ENCODE results near the gene CLIP3.

Gene CLIP3

DNA sequence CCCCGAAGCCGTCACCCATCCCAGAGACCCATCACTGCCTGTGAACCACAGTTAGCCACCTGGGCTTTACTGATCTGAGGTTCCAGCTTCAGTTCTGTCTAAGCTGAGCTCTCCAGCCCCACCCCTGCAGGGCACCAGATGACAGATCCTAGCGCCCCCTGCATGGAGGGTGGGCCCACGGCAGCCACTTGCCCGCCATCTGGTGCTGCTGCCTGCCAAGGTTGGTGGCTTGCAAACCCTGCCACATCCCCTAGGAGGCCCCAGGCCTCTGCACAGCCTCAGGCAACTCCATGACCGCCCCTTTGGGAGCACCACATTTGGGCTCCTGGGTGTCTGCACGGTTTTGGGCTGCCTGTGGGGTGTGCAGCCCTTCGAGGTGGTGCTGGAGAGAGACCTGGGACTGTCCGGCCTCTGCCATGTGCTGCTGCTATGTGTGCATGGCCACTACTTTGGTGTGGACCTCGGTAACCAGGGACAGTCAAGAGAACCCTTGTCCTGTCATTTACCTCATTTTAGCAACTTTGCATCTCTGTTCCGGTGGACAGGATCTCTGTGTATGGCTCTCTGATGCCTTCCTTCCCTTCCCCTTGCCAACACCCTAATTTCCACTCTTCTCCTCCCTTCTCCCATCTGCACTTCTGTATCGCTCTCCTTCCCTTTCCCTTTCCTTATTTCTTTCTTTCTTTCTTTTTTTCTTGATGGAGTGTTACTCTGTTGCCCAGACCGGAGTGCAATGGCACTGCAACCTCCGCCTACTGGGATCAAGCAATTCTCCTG, 55.0 kb downstream of the CLIP3 start:
- no peak for DNase-seq

DNA sequence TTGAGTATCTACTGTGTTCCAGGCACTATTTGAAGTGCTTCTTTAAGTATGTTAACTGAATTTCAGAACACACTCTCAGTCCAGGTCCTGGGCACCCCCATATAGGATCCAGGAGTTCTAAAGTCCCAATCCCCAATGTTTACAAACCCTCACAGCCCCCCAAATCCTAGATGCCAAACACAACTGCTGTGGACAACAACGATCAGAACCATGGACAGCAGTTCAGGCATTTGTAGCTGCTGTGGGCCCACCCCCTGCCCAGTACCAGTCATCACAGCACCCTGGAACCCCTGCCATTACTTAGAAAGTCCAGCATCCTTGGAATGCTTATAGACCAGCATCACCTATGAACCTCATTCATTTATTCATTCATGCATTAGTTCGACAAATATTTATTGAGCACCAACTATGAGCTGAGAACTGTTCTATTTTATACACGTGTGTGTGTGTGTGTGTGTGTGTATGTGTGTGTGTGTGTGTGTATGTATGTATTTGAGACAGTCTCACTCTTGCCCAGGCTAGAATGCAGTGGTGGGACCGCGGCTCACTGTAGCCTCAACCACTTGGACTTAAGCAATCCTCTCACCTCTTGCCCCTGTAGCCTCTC, 57.0 kb downstream of the CLIP3 start:
- DNase-seq: no peak

DNA sequence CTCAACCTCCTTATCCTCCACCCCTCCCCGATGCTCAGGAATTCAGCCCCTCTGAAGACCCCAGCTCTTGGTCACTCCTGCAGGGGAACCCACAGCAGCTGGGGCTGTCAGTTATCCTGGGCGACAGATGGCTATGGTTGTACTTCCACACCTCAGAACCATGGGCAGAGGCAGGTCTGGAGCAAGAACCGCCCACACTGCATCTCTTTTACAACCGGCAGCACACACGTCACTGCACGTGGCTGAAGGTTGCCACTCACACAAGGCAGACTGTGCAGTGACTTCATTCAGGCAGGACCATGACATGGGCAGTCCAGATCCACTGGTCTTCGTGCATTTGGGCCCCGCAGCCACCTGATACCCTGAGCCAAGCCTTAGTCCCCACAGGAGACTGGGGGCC, 59.2 kb downstream of the CLIP3 start:
- no peak for DNase-seq

DNA sequence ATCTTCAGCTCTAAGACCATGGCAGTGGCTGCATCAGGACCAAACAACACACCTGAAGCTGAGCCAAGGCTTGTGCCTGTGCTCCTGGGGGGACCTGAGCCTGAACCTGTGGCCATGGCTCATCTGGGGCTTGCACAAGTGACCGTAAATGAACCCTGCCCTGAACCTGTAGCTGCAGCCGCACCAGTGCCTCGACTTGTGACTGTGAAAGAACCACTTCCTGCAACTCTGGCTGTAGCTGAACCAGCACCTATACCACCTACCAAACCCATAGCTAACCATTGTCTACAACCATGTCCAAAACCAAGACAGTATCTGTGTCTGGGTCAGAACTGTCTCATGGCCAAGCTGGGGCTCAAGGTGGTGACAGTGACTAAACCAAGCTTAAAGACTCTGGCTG, 65.9 kb downstream of the CLIP3 start:
- no peak for DNase-seq
